Measurements from ENCODE around the gene NDUFS1. TPM values are rescaled to one million over a fixed set of nuclear protein-coding genes. Genes with fewer than 3 reads are reported as not detected.

The NDUFS1 gene
- total and polyA plus RNA-seq, 2 donors (not counting 1 experiment from before 2014, with no cell fraction given), result 12.3 to 46.3 TPM

GRCh38 chr2:206145665-206146064 lies 13.6 kb downstream of the NDUFS1 start:
- H3K27ac ChIP-seq (ENCODE audit: low read length in 2 of 2), result no peak overlapping the region
- H3K4me1 Mint-ChIP-seq, result peaks cover 3% of the 10 kb centered on the region
- no peak overlapping the region for H3K27ac Mint-ChIP-seq
- no peak overlapping the region for H3K4me3 Mint-ChIP-seq
- H4K20me1 ChIP-seq (ENCODE audit: control insufficient read depth, insufficient read depth, low read length, poor library complexity, severe bottlenecking), result no peaks in the 10 kb centered on the region
- WGBS (ENCODE audit: insufficient coverage), result 100% methylated on average over 1 of the region's 5 CpGs
- H3K9me3 Mint-ChIP-seq (ENCODE audit: insufficient read depth), result no peaks in the 10 kb centered on the region
- no peak overlapping the region for H2AFZ ChIP-seq (ENCODE audit: insufficient read depth, low read depth, low read length, poor library complexity, severe bottlenecking)
- ATAC-seq (ENCODE audit: low read depth), result no peak
- H3K9me3 ChIP-seq (ENCODE audit: control extremely low read depth in 1 of 3, control insufficient read depth in 2 of 3, insufficient read depth in 1 of 3, low read length in 2 of 3), result no peaks in the 10 kb centered on the region
- peaks cover 14 to 81% of the 10 kb centered on the region in 2 experiments for H3K36me3 ChIP-seq (replicated peaks in 1 of 2; ENCODE audit: control extremely low read depth in 1 of 2, control insufficient read depth in 1 of 2, extremely low read depth in 1 of 2, insufficient read depth in 2 of 2, low read length in 1 of 2)
- H3K27me3 ChIP-seq (replicated peaks in 1 of 4; ENCODE audit: control extremely low read depth in 1 of 4, control insufficient read depth in 3 of 4, insufficient read depth in 4 of 4, low read length in 3 of 4), result no peaks in the 10 kb centered on the region
- intact Hi-C loops (cut with micrococcal nuclease), result no loop called here
- H3K9ac ChIP-seq (ENCODE audit: low read length), result no peak overlapping the region
- TF ChIP-seq EZH2 (IDR thresholded peaks at IDR 0.05; ENCODE audit: borderline replicate concordance, insufficient read depth, low read depth, low read length, poor library complexity, severe bottlenecking), result no peak
- TF ChIP-seq CTCF (IDR thresholded peaks at IDR 0.05), result no peak
- DNase-seq, result no peak
- CTCF ChIA-PET, result no interaction called here
- H3K27me3 Mint-ChIP-seq, result no peaks in the 10 kb centered on the region
- H3K4me3 ChIP-seq (ENCODE audit: control extremely low read depth in 1 of 5, extremely low read depth in 1 of 5, insufficient read depth in 1 of 5, low read depth in 2 of 5, low read length in 4 of 5), result no peak overlapping the region
- no peaks in the 10 kb centered on the region for H3K4me1 ChIP-seq (ENCODE audit: control insufficient read depth in 2 of 2, insufficient read depth in 2 of 2, low read length in 2 of 2)
- H3K4me2 ChIP-seq (replicated peaks; ENCODE audit: low read depth, low read length, poor library complexity, severe bottlenecking), result no peak overlapping the region
- H3K79me2 ChIP-seq (ENCODE audit: control insufficient read depth, insufficient read depth, low read length), result peaks cover 5% of the 10 kb centered on the region
- POLR2A ChIA-PET, result no interaction called here

GRCh38 chr2:206144383-206144782 lies 14.9 kb downstream of the NDUFS1 start:
- peaks cover 17 to 84% of the 10 kb centered on the region in 2 experiments for H3K36me3 ChIP-seq (replicated peaks in 1 of 2; ENCODE audit: control extremely low read depth in 1 of 2, control insufficient read depth in 1 of 2, extremely low read depth in 1 of 2, insufficient read depth in 2 of 2, low read length in 1 of 2)

More at GRCh38 chr2:206144383-206144782, 14.9 kb downstream of the NDUFS1 start:
- H3K4me2 ChIP-seq (replicated peaks; ENCODE audit: low read depth, low read length, poor library complexity, severe bottlenecking), result no peak overlapping the region
- H2AFZ ChIP-seq (ENCODE audit: insufficient read depth, low read depth, low read length, poor library complexity, severe bottlenecking), result no peak overlapping the region
- H3K4me3 Mint-ChIP-seq, result no peak overlapping the region
- no peaks in the 10 kb centered on the region for H3K9me3 Mint-ChIP-seq (ENCODE audit: insufficient read depth)
- no peak overlapping the region for H3K27ac Mint-ChIP-seq
- no peaks in the 10 kb centered on the region for H3K27me3 Mint-ChIP-seq
- ChIA-PET POLR2A (no interaction called here), CTCF (no interaction called here)
- no peak overlapping the region for H3K27ac ChIP-seq (ENCODE audit: low read length in 2 of 2)
- no peaks in the 10 kb centered on the region for H3K4me1 Mint-ChIP-seq
- H3K9ac ChIP-seq (ENCODE audit: low read length), result no peak overlapping the region
- intact Hi-C loops (cut with micrococcal nuclease), result no loop called here
- H3K79me2 ChIP-seq (ENCODE audit: control insufficient read depth, insufficient read depth, low read length), result no peaks in the 10 kb centered on the region
- no peak overlapping the region for H3K4me3 ChIP-seq (ENCODE audit: control extremely low read depth in 1 of 5, extremely low read depth in 1 of 5, insufficient read depth in 1 of 5, low read depth in 2 of 5, low read length in 4 of 5)
- no peaks in the 10 kb centered on the region for H4K20me1 ChIP-seq (ENCODE audit: control insufficient read depth, insufficient read depth, low read length, poor library complexity, severe bottlenecking)
- DNase-seq (no peak), ATAC-seq (ENCODE audit: low read depth) (no peak)
- no peak for TF ChIP-seq EZH2 (IDR thresholded peaks at IDR 0.05; ENCODE audit: borderline replicate concordance, insufficient read depth, low read depth, low read length, poor library complexity, severe bottlenecking)
- TF ChIP-seq CTCF (IDR thresholded peaks at IDR 0.05), result no peak
- WGBS (ENCODE audit: insufficient coverage), result no CpG with 5 or more reads among the region's 2 CpGs
- no peaks in the 10 kb centered on the region for H3K4me1 ChIP-seq (ENCODE audit: control insufficient read depth in 2 of 2, insufficient read depth in 2 of 2, low read length in 2 of 2)
- H3K27me3 ChIP-seq (replicated peaks in 1 of 4; ENCODE audit: control extremely low read depth in 1 of 4, control insufficient read depth in 3 of 4, insufficient read depth in 4 of 4, low read length in 3 of 4), result no peaks in the 10 kb centered on the region
- no peaks in the 10 kb centered on the region for H3K9me3 ChIP-seq (ENCODE audit: control extremely low read depth in 1 of 3, control insufficient read depth in 2 of 3, insufficient read depth in 1 of 3, low read length in 2 of 3)

Measured in B cell (primary cell).